AG04450 (cell line): ENCODE results near the gene DNAH10. TPM values are rescaled to one million over a fixed set of nuclear protein-coding genes. Genes with fewer than 3 reads are reported as not detected.

Experiments used
- CTCF ChIA-PET: fragments of 300-600, 350-600 bp; formaldehyde crosslinking; extraction: SDS; loops from one replicate; lab custom pipeline; 2022; ENCODE audit warnings: antibody characterized with exemption, inconsistent platforms; lab: Charles Lee
- POLR2A ChIA-PET: fragments of 350-600 bp; formaldehyde crosslinking; extraction: SDS; loops from one replicate; lab custom pipeline; 2021; ENCODE audit warnings: antibody characterized with exemption, inconsistent platforms; lab: Yijun Ruan, JAX
- DNase-seq: peaks from one replicate; pipeline ENCODE4 v3.0.0-alpha.2; 2011; ENCODE audit warnings: low read depth, low spot score
- H3K27ac ChIP-seq: one replicate; pipeline ENCODE4 v1.5.1; 2012; ENCODE audit warnings: low read depth, low read length, control low read depth
- H3K27me3 ChIP-seq: one replicate; pipeline ENCODE4 v1.6.0; 2012; ENCODE audit warnings: low read length; ENCODE audit not compliant: control insufficient read depth, insufficient read depth
- H3K4me3 ChIP-seq: 2 replicates; pipeline ENCODE4 v1.5.1; 2011; ENCODE audit warnings: mild to moderate bottlenecking, low read depth, low read length, control low read depth
- H3K9me3 ChIP-seq: 2 replicates; pipeline ENCODE4 v1.5.1; 2012; ENCODE audit warnings: low read length; ENCODE audit not compliant: control insufficient read depth, insufficient read depth
- polyA plus RNA-seq: library from polyadenylated mRNA; depleted of rRNA; stranded (reverse); fragments of >200 nt; gene quantifications from 2 replicates; pipeline ENCODE4 v1.2.3, GENCODE V29; 2011
- TF ChIP-seq, protein P1 (sequence below): IDR thresholded peaks from 2 replicates; pipeline ENCODE4 v1.5.1; 2011; ENCODE audit warnings: low read depth, low read length, control low read depth, inconsistent platforms

The DNAH10 gene
- polyA plus RNA-seq, 1 experiment: 9.1 TPM

DNA sequence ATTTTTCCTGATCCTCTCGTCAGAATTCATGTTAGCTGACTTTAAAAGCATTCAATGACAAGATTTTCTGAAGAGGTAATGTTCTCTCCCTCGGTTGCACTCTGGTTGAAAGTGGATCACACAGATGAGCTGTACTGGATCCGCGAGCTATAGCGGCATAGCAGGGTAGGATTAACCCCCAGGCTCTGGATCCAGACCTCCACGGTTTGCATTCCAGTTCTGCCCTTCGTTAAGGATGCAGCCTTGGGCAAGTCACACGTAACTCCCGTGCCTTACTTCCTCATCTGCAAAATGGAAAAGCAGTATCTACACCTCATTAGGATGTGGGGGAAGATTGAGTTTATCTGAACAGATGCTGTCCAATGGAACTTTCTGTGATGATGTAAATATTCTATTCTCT is 196.8 kb downstream of the DNAH10 start:
- peaks cover 3% of the 10 kb centered on the region; the same call in 1 of the 2 replicates for H3K9me3 ChIP-seq
- CTCF ChIA-PET: no interaction called here
- no peaks in the 10 kb centered on the region for H3K27me3 ChIP-seq
- POLR2A ChIA-PET: no interaction called here
- no peak overlapping the region for H3K27ac ChIP-seq
- DNase-seq: no peak
- TF ChIP-seq, protein P1, sequence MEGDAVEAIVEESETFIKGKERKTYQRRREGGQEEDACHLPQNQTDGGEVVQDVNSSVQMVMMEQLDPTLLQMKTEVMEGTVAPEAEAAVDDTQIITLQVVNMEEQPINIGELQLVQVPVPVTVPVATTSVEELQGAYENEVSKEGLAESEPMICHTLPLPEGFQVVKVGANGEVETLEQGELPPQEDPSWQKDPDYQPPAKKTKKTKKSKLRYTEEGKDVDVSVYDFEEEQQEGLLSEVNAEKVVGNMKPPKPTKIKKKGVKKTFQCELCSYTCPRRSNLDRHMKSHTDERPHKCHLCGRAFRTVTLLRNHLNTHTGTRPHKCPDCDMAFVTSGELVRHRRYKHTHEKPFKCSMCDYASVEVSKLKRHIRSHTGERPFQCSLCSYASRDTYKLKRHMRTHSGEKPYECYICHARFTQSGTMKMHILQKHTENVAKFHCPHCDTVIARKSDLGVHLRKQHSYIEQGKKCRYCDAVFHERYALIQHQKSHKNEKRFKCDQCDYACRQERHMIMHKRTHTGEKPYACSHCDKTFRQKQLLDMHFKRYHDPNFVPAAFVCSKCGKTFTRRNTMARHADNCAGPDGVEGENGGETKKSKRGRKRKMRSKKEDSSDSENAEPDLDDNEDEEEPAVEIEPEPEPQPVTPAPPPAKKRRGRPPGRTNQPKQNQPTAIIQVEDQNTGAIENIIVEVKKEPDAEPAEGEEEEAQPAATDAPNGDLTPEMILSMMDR: no peak
- H3K4me3 ChIP-seq: no peak overlapping the region

DNA sequence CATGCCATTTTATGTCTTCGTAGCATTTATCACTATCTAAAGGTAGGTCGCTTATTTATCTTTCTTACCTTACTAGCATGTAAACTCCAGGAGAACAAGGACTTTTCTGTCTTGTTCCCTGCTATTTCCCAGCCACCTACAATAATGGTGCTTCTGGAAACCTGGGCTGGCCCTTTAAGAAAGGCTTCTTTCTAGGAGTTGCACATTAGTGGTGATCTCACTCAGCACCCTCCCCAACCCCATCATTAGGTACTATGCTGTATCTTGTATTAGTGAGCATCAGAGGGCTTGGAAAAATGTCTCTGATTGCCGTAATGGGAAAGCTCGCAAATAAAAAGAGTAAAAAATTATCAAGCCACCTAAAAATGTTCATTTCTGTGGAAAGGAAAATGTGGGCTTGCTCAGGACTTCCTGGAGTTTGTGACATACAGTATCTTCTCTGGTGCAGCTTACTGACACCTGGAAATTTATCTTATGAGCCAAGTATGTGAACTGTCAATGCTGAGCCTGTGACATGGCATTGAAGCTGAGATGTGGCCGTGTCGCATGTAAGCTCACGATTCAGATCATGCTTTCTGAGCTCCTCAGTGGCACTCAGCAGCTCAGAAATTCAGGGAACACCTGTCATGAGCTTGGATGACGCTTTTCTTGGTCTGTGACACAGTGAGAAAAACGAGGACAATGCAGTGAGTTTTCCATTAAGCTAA is 198.1 kb downstream of the DNAH10 start:
- TF ChIP-seq, protein P1: no peak
- Histone ChIP-seq H3K9me3 (no peaks in the 10 kb centered on the region), H3K27me3 (no peaks in the 10 kb centered on the region), H3K4me3 (no peak overlapping the region), H3K27ac (no peak overlapping the region)
- CTCF ChIA-PET: interaction anchor here (1.4 kb wide), 1 partner anchor 55 kb away, joined by 6 read pairs; no protein-coding TSS in a partner anchor
- POLR2A ChIA-PET: no interaction called here
- DNase-seq: no peak

DNA sequence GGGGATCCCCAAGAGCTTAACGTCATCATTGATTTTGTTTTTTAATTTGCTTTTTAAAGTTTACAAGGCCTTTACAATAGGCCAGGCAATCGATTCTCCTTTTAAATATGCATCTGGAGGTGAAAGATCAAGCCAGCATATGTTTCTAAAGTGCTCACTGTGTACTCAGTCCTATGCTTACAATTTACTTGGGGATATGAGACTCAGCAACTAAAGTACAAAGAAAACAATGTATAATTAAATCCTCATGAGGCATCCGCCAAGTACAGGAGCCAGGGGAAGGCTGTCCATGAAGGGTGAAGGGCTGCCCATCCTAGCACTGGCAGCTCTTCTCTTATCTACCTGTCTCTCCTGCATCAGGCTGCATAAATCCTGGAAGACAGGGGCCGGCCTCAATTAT is 198.8 kb downstream of the DNAH10 start:
- H3K27ac ChIP-seq: no peak overlapping the region
- TF ChIP-seq, protein P1: no peak
- H3K9me3 ChIP-seq: no peaks in the 10 kb centered on the region
- CTCF ChIA-PET: interaction anchor here (1.4 to 1.6 kb wide), 2 partner anchors 56 to 161 kb away, joined by 4 to 6 read pairs; no protein-coding TSS in a partner anchor
- POLR2A ChIA-PET: no interaction called here
- DNase-seq: no peak
- H3K4me3 ChIP-seq: no peak overlapping the region
- no peaks in the 10 kb centered on the region for H3K27me3 ChIP-seq

DNA sequence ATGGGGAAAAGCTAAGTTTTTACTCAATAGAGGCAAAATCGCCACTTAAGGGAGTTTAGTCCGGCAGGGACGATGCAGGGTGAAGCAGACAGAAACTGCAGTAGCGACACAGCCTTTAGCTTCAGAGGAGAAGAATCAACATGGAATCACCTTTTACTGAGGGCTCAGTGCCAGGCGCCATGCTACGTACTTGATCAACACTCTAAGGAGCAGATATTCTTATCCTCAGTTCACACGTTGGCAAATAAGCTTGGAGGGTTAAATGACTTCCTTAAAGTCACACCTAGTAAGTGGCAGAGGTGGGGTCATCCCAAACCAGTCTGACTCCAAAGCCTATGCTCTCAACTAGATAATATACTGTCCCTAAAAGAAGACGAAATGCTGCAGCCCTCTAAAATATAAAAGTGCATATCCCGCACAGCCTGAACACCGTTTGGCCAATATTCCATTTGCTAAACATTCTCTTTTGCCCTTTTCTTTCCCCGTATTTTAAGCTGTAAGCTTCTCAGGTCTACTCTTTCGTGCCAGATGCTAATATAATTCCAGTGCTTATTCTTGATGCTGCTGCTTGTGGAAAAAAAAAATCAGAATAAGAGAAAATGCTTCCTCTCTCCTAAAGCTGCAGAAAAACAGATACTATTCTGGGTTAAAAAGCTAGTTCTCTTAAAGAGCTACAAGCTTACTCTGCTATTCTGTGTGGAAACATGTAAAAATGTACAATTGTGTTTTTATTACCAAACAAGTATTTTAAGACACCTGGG is 199.7 kb downstream of the DNAH10 start:
- ChIA-PET POLR2A (no interaction called here), CTCF (interaction anchor here (1.2 to 1.6 kb wide), 3 partner anchors 57 to 161 kb away, joined by 3 to 4 read pairs (median 4); no protein-coding TSS in a partner anchor)
- no peak overlapping the region for H3K27ac ChIP-seq
- DNase-seq: no peak
- no peaks in the 10 kb centered on the region for H3K27me3 ChIP-seq
- H3K4me3 ChIP-seq: no peak overlapping the region
- no peaks in the 10 kb centered on the region for H3K9me3 ChIP-seq
- TF ChIP-seq, protein P1: no peak

DNA sequence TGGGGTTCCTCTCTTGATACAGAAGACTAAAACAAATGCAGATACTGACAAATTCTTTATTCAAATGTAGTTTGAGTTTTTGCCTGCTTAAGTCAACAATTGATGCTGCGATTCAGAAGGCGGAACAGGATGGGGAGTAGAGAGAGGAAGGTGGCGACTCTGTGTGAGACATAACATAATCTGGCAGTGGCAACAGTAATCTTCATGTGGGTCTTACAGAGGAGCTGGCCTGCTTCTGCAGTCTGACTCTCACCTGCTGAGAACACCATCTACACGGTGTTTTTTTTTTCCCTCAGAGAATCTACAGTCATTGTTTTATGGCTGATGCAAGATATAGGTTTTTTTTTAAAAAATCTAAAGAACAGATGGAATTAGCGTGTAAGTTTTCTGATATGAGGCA is 200.4 kb downstream of the DNAH10 start:
- DNase-seq: no peak
- H3K27ac ChIP-seq: no peak overlapping the region
- H3K9me3 ChIP-seq: no peaks in the 10 kb centered on the region
- ChIA-PET POLR2A (no interaction called here), CTCF (interaction anchor here (1.2 to 1.6 kb wide), 3 partner anchors 57 to 162 kb away, joined by 3 to 4 read pairs (median 4); no protein-coding TSS in a partner anchor)
- H3K27me3 ChIP-seq: no peaks in the 10 kb centered on the region
- TF ChIP-seq, protein P1: no peak
- H3K4me3 ChIP-seq: no peak overlapping the region
